ENCODE measurements around the gene MICAL3. TPM values are rescaled to one million over a fixed set of nuclear protein-coding genes. Genes with fewer than 3 reads are reported as not detected.
"Not testable (repeated sequence)": the region's sequence is repeated elsewhere in the genome, so short reads cannot be mapped to it uniquely, and the experiment has no call there.

The MICAL3 gene
- total and polyA plus RNA-seq, 2 donors from 2014 or later: 5.0 to 99.4 TPM

DNA sequence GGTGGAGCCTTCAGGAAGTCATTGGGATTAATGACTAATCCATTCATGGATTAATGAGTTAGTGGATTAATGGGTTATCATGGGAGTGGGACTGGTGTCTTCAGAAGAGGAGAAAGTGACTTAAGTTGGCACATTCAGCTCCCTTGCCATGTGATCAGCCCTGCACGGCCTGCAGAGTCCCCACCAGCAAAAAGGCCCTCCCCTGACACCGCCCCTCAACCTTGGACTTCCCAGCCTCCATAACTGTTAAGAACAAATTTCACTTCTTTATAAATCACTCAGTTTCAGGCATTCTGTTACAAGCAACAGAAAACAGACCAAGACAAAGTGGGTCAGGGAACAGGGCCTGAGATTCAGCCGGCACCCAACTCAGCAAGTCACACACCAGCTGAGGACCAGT, 85.3 kb downstream of the MICAL3 start:
- peak overlapping the region in 1 of 3 donors; percentile 11 for H3K4me3 ChIP-seq (ENCODE audit: low read length in 3 of 3)
- FAIRE-seq: no peak
- H3K27ac ChIP-seq (ENCODE audit: low read depth in 2 of 2, low read length in 2 of 2): peak overlapping the region; percentile 14 to 18
- H3K9me3 ChIP-seq (ENCODE audit: control insufficient read depth in 2 of 3, insufficient read depth in 1 of 3, low read length in 3 of 3): no peaks in the 10 kb centered on the region
- peaks cover 2 to 45% (median 37%) of the 10 kb centered on the region in 3 donors for H3K4me1 ChIP-seq (ENCODE audit: control insufficient read depth in 2 of 3, insufficient read depth in 2 of 3, low read depth in 1 of 3, low read length in 3 of 3)
- no peak overlapping the region for H3K9ac ChIP-seq (ENCODE audit: low read length in 3 of 3)
- intact Hi-C loops (cut with DNase I): no loop called here
- no peaks in the 10 kb centered on the region for H3K36me3 ChIP-seq (ENCODE audit: control insufficient read depth in 2 of 3, insufficient read depth in 3 of 3, low read length in 3 of 3)
- H3K27me3 ChIP-seq (ENCODE audit: control insufficient read depth, insufficient read depth, low read length): no peaks in the 10 kb centered on the region
- TF ChIP-seq, protein P1, sequence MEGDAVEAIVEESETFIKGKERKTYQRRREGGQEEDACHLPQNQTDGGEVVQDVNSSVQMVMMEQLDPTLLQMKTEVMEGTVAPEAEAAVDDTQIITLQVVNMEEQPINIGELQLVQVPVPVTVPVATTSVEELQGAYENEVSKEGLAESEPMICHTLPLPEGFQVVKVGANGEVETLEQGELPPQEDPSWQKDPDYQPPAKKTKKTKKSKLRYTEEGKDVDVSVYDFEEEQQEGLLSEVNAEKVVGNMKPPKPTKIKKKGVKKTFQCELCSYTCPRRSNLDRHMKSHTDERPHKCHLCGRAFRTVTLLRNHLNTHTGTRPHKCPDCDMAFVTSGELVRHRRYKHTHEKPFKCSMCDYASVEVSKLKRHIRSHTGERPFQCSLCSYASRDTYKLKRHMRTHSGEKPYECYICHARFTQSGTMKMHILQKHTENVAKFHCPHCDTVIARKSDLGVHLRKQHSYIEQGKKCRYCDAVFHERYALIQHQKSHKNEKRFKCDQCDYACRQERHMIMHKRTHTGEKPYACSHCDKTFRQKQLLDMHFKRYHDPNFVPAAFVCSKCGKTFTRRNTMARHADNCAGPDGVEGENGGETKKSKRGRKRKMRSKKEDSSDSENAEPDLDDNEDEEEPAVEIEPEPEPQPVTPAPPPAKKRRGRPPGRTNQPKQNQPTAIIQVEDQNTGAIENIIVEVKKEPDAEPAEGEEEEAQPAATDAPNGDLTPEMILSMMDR (IDR thresholded peaks at IDR 0.05; ENCODE audit: borderline replicate concordance, extremely low read depth, insufficient read depth): no peak
- DNase-seq: no peak

DNA sequence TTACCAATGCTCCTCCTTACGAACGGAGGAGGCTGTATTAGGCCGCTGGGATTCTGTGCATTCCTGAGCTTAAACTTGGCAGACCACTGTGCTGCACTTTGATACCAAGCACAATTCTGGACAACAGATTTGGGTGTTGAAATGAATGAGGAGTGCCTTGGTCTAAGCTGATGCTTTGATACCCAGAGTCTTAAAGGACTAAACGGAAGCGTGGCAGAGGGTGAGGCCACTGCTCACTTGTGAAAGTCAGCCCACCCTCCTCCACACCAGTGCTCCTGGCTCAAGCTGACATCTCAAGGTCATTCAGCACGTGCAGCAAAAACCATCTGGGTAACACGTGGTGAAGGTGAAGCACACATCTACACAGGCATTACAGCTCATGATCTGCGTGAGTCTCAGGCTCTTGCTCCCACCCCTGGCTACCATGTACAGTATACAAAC, 85.9 kb downstream of the MICAL3 start:
- peaks cover 2 to 40% (median 33%) of the 10 kb centered on the region in 3 donors for H3K4me1 ChIP-seq (ENCODE audit: control insufficient read depth in 2 of 3, insufficient read depth in 2 of 3, low read depth in 1 of 3, low read length in 3 of 3)
- H3K4me3 ChIP-seq (ENCODE audit: low read length in 3 of 3): peak overlapping the region in 1 of 3 donors; percentile 14
- peak in 1 of 5 donors; percentile 56 for DNase-seq
- H3K36me3 ChIP-seq (ENCODE audit: control insufficient read depth in 2 of 3, insufficient read depth in 3 of 3, low read length in 3 of 3): no peaks in the 10 kb centered on the region
- TF ChIP-seq, protein P1 (IDR thresholded peaks at IDR 0.05; ENCODE audit: borderline replicate concordance, extremely low read depth, insufficient read depth): no peak
- peak overlapping the region in 1 of 2 donors; percentile 14 for H3K27ac ChIP-seq (ENCODE audit: low read depth in 2 of 2, low read length in 2 of 2)
- H3K9ac ChIP-seq (ENCODE audit: low read length in 3 of 3): no peak overlapping the region
- no peaks in the 10 kb centered on the region for H3K27me3 ChIP-seq (ENCODE audit: control insufficient read depth, insufficient read depth, low read length)
- FAIRE-seq: no peak
- no peaks in the 10 kb centered on the region for H3K9me3 ChIP-seq (ENCODE audit: control insufficient read depth in 2 of 3, insufficient read depth in 1 of 3, low read length in 3 of 3)
- intact Hi-C loops (cut with DNase I): no loop called here

DNA sequence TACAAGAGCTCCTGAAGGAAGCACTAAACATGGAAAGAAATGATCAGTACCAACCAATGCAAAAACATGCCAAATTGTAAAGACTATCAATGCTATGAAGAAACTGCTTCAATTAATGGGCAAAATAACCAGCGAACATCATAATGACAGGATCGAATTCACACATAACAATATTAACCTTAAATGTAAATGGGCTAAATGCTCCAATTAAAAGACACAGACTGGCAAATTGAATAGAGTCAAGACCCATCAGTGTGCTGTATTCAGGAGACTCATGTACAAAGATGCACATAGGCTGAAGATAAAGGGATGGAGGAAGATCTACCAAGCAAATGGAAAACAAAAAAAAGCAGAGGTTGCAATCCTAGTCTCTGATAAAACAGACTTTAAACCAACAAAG, 91.9 kb downstream of the MICAL3 start:
- not testable (repeated sequence) for H3K27ac ChIP-seq (ENCODE audit: low read depth in 2 of 2, low read length in 2 of 2)

DNA sequence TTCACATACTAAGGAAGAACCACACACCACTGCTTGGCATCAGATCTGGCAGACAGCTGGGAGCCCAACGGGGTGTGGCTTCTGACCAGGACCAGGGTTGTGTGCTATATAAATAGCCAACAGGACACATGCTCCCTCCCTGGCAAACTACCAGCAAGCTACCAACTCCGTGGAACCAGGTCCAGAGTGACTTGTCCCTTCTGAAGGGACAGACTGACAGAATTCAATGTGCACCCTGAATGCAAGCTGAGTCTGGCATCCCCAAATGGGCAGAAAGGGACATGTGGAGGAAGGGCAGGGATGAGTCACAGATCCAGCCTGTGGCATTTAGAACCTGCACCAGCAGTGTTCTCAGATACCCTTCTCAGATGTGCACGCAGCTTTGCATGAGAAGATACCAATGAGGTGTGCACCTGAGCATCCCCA, 92.9 kb downstream of the MICAL3 start:
- intact Hi-C loops (cut with DNase I): no loop called here
- no peak overlapping the region for H3K9ac ChIP-seq (ENCODE audit: low read length in 3 of 3)
- no peaks in the 10 kb centered on the region for H3K36me3 ChIP-seq (ENCODE audit: control insufficient read depth in 2 of 3, insufficient read depth in 3 of 3, low read length in 3 of 3)
- TF ChIP-seq, protein P1 (IDR thresholded peaks at IDR 0.05; ENCODE audit: borderline replicate concordance, extremely low read depth, insufficient read depth): no peak
- H3K27ac ChIP-seq (ENCODE audit: low read depth in 2 of 2, low read length in 2 of 2): no peak overlapping the region
- peaks cover 0 to 3% (median 0%) of the 10 kb centered on the region in 3 donors for H3K4me1 ChIP-seq (ENCODE audit: control insufficient read depth in 2 of 3, insufficient read depth in 2 of 3, low read depth in 1 of 3, low read length in 3 of 3)
- H3K27me3 ChIP-seq (ENCODE audit: control insufficient read depth, insufficient read depth, low read length): no peaks in the 10 kb centered on the region
- no peak for DNase-seq
- H3K4me3 ChIP-seq (ENCODE audit: low read length in 3 of 3): no peak overlapping the region
- FAIRE-seq: no peak
- H3K9me3 ChIP-seq (ENCODE audit: control insufficient read depth in 2 of 3, insufficient read depth in 1 of 3, low read length in 3 of 3): no peaks in the 10 kb centered on the region

More for the DNA sequence above, 91.9 kb downstream of the MICAL3 start:
- H3K9ac ChIP-seq (ENCODE audit: low read length in 3 of 3); H3K4me3 ChIP-seq (ENCODE audit: low read length in 3 of 3); FAIRE-seq; intact Hi-C loops (cut with DNase I); DNase-seq; H3K36me3 ChIP-seq (ENCODE audit: control insufficient read depth in 2 of 3, insufficient read depth in 3 of 3, low read length in 3 of 3); H3K27me3 ChIP-seq (ENCODE audit: control insufficient read depth, insufficient read depth, low read length); H3K9me3 ChIP-seq (ENCODE audit: control insufficient read depth in 2 of 3, insufficient read depth in 1 of 3, low read length in 3 of 3); H3K4me1 ChIP-seq (ENCODE audit: control insufficient read depth in 2 of 3, insufficient read depth in 2 of 3, low read depth in 1 of 3, low read length in 3 of 3): not testable (repeated sequence)
